ENCODE measurements around the gene NOXO1.
"Not testable (repeated sequence)": the region's sequence is repeated elsewhere in the genome, so short reads cannot be mapped to it uniquely, and the experiment has no call there.

Gene NOXO1

GRCh38 chr16:1942047-1942809 lies 39.0 kb downstream of the NOXO1 start:
- DNase-seq = peak in 2 of 51 donors; percentile 6 to 12

- DNase-seq = no peak
Measured at GRCh38 chr16:1941162-1942046, 39.9 kb downstream of the NOXO1 start.

- DNase-seq = no peak
Measured at GRCh38 chr16:1940273-1941161, 40.8 kb downstream of the NOXO1 start.

GRCh38 chr16:1939833-1940232 lies 41.4 kb downstream of the NOXO1 start:
- not testable (repeated sequence) for DNase-seq

- DNase-seq = no peak
Measured at GRCh38 chr16:1938910-1939309, 42.4 kb downstream of the NOXO1 start.

GRCh38 chr16:1938316-1938715 lies 43.0 kb downstream of the NOXO1 start:
- DNase-seq = peak in 2 of 51 donors; percentile 15 to 18

- no peak for DNase-seq
Measured at GRCh38 chr16:1936945-1937479, 44.3 kb downstream of the NOXO1 start.

GRCh38 chr16:1933097-1933661 lies 48.1 kb downstream of the NOXO1 start:
- no peak for DNase-seq

GRCh38 chr16:1932050-1933028 lies 48.9 kb downstream of the NOXO1 start:
- peak in 1 of 51 donors; percentile 4 for DNase-seq

- DNase-seq = no peak
Measured at GRCh38 chr16:1930338-1930720, 50.9 kb downstream of the NOXO1 start.

GRCh38 chr16:1929578-1930337 lies 51.5 kb downstream of the NOXO1 start:
- peak; percentile 13 to 94 (median 77) for DNase-seq

GRCh38 chr16:1929105-1929504 lies 52.2 kb downstream of the NOXO1 start:
- DNase-seq = peak in 3 of 51 donors; percentile 20 to 43 (median 23)
